HG03342 (cell line): ENCODE measurements around the gene PSMC3.

Experiments used
- ATAC-seq: cut with Tn5 transposase; IDR thresholded peaks from one replicate; pipeline ENCODE4 v1.9.1; 2021; ENCODE audit warnings: mild to moderate bottlenecking, moderate library complexity; ENCODE audit not compliant: unreplicated experiment

Gene PSMC3

GRCh38 chr11:47443817-47444216 is 17.6 kb upstream of the PSMC3 start:
- ATAC-seq: no peak

GRCh38 chr11:47443028-47443700 is 16.9 kb upstream of the PSMC3 start:
- ATAC-seq: no peak

- ATAC-seq: no peak
Measured at GRCh38 chr11:47442514-47442913, 16.3 kb upstream of the PSMC3 start.

- no peak for ATAC-seq
Measured at GRCh38 chr11:47441421-47441820, 15.2 kb upstream of the PSMC3 start.

GRCh38 chr11:47440054-47440476 is 13.8 kb upstream of the PSMC3 start:
- ATAC-seq: no peak

- ATAC-seq: no peak
Measured at GRCh38 chr11:47438721-47439120, 12.5 kb upstream of the PSMC3 start.

- no peak for ATAC-seq
Measured at GRCh38 chr11:47437746-47438418, 11.6 kb upstream of the PSMC3 start.

- no peak for ATAC-seq
Measured at GRCh38 chr11:47437218-47437745, 11.0 kb upstream of the PSMC3 start.

- no peak for ATAC-seq
Measured at GRCh38 chr11:47436726-47437125, 10.5 kb upstream of the PSMC3 start.

- no peak for ATAC-seq
Measured at GRCh38 chr11:47435687-47436086, 9.4 kb upstream of the PSMC3 start.

GRCh38 chr11:47434011-47434786 is 8.0 kb upstream of the PSMC3 start:
- no peak for ATAC-seq

- no peak for ATAC-seq
Measured at GRCh38 chr11:47433157-47433556, 6.9 kb upstream of the PSMC3 start.

GRCh38 chr11:47431356-47432083 is 5.3 kb upstream of the PSMC3 start:
- ATAC-seq: no peak

- no peak for ATAC-seq
Measured at GRCh38 chr11:47430524-47430923, 4.3 kb upstream of the PSMC3 start.

- no peak for ATAC-seq
Measured at GRCh38 chr11:47425611-47426010, 628 bp downstream of the PSMC3 start.

GRCh38 chr11:47418454-47419259 is 7.6 kb downstream of the PSMC3 start:
- ATAC-seq: no peak

- no peak for ATAC-seq
Measured at GRCh38 chr11:47417712-47418111, 8.5 kb downstream of the PSMC3 start.

GRCh38 chr11:47415949-47416472 is 10.2 kb downstream of the PSMC3 start:
- ATAC-seq: no peak

GRCh38 chr11:47415091-47415854 is 11.0 kb downstream of the PSMC3 start:
- no peak for ATAC-seq
